HCEC 1CT (cell line): ENCODE results near the gene MTX1.
"Not testable (repeated sequence)": the region's sequence is repeated elsewhere in the genome, so short reads cannot be mapped to it uniquely, and the experiment has no call there.

Experiments
- DNase-seq: peaks from one replicate; pipeline ENCODE4 v3.0.0-alpha.2; 2017

MTX1 gene

GRCh38 chr1:155189926-155190325, 18.6 kb upstream of the MTX1 start:
- not testable (repeated sequence) for DNase-seq

GRCh38 chr1:155191904-155192303, 16.6 kb upstream of the MTX1 start:
- DNase-seq = no peak

GRCh38 chr1:155192346-155193274, 15.9 kb upstream of the MTX1 start:
- no peak for DNase-seq

GRCh38 chr1:155193275-155193990, 15.1 kb upstream of the MTX1 start:
- DNase-seq = peak; percentile 91

GRCh38 chr1:155193991-155194240, 14.6 kb upstream of the MTX1 start:
- not testable (repeated sequence) for DNase-seq

- DNase-seq = no peak
These were observed 13.0 kb upstream of the MTX1 start for GRCh38 chr1:155195201-155196102.

- no peak for DNase-seq
These were observed 12.2 kb upstream of the MTX1 start for GRCh38 chr1:155196103-155196892.

GRCh38 chr1:155196893-155197638, 11.4 kb upstream of the MTX1 start:
- DNase-seq = no peak

GRCh38 chr1:155197901-155198546, 10.5 kb upstream of the MTX1 start:
- DNase-seq = no peak

GRCh38 chr1:155198547-155198906, 10.0 kb upstream of the MTX1 start:
- DNase-seq = no peak

- DNase-seq = no peak
These were observed 8.7 kb upstream of the MTX1 start for GRCh38 chr1:155199792-155200191.

GRCh38 chr1:155200920-155201319, 7.6 kb upstream of the MTX1 start:
- DNase-seq = no peak

- no peak for DNase-seq
These were observed 6.3 kb upstream of the MTX1 start for GRCh38 chr1:155202198-155202597.

- no peak for DNase-seq
These were observed 5.6 kb upstream of the MTX1 start for GRCh38 chr1:155202731-155203515.

GRCh38 chr1:155205035-155205434, 3.5 kb upstream of the MTX1 start:
- no peak for DNase-seq

- no peak for DNase-seq
These were observed 2.4 kb upstream of the MTX1 start for GRCh38 chr1:155205969-155206593.

GRCh38 chr1:155206891-155207805, 1.3 kb upstream of the MTX1 start:
- peak; percentile 69 for DNase-seq

- DNase-seq = no peak
These were observed 522 bp upstream of the MTX1 start, which contains the start of gene THBS3 for GRCh38 chr1:155207806-155208540. Gene THBS3 (minus strand): TSS chr1:155207897. CDS start chr1:155207876, 21 bp downstream.
